HepG2 (cell line): ENCODE results near the gene FUZ. TPM values are rescaled to one million over a fixed set of nuclear protein-coding genes. Genes with fewer than 3 reads are reported as not detected.
A peak's percentile ranks its signal among the peaks of the same experiment; 100 is the strongest.

Experiments used
- KDM2A ChIP-seq: sonication (generic); formaldehyde crosslinking; IDR thresholded peaks from 2 replicates; pipeline ENCODE4 v1.4.0; 2020; ENCODE audit warnings: low read depth, missing genetic modification reagents, borderline replicate concordance
- KDM5A ChIP-seq: fragments of 200-600 bp; sonication (generic); IDR thresholded peaks from 2 replicates; pipeline ENCODE4 v1.7.0; 2018; ENCODE audit warnings: antibody characterized with exemption, mild to moderate bottlenecking, low read length, borderline replicate concordance
- KLF16 ChIP-seq, 2 experiments: sonication (generic) in 1 of 2; formaldehyde crosslinking in 1 of 2; IDR thresholded peaks; 2 replicates each; pipeline versions ENCODE4 v1.6.1 to v1.8.0; 2016 to 2023; ENCODE audit warnings: missing genetic modification reagents in 2 of 2, missing compliant biosample characterization in 1 of 2
- PAWR ChIP-seq: sonication (generic); formaldehyde crosslinking; IDR thresholded peaks from 2 replicates; pipeline ENCODE4 v1.4.0; 2020; ENCODE audit warnings: missing genetic modification reagents, mild to moderate bottlenecking, borderline replicate concordance
- PHF8 ChIP-seq: sonication (generic); formaldehyde crosslinking; IDR thresholded peaks from 2 replicates; pipeline ENCODE4 v1.5.0; 2020; ENCODE audit warnings: missing genetic modification reagents
- ZFP37 ChIP-seq: sonication (generic); formaldehyde crosslinking; IDR thresholded peaks from 2 replicates; pipeline ENCODE4 v1.4.0; 2020; ENCODE audit warnings: missing genetic modification reagents, borderline replicate concordance
- ZFX ChIP-seq: sonication (generic); formaldehyde crosslinking; IDR thresholded peaks from 2 replicates; pipeline ENCODE4 v1.4.0; 2020; ENCODE audit warnings: mild to moderate bottlenecking, low read depth, missing genetic modification reagents, moderate library complexity
- ZNF556 ChIP-seq: sonication (generic); formaldehyde crosslinking; IDR thresholded peaks from 2 replicates; pipeline ENCODE4 v1.4.0; 2020; ENCODE audit warnings: mild to moderate bottlenecking, missing genetic modification reagents, borderline replicate concordance
- ZSCAN9 ChIP-seq: IDR thresholded peaks from 2 replicates; pipeline ENCODE4 v1.6.1; 2016; ENCODE audit warnings: borderline replicate concordance
- polyA plus RNA-seq, 8 experiments: library from polyadenylated mRNA; depleted of rRNA in 3 of 8; stranded (reverse) in 7 of 8; unstranded in 1 of 8; fragments of >200 nt; fragmentation: Illumina TruSeq in 4 of 8; extraction: Trizol in 4 of 8; gene quantifications; 2 replicates each; pipeline versions ENCODE4 v1.2.1 to v1.2.3, GENCODE V29; 2011 to 2016; ENCODE audit warnings: low read depth in 4 of 8, missing spikeins in 1 of 8, mixed read lengths in 1 of 8; ENCODE audit not compliant: insufficient read depth in 1 of 8
- total RNA-seq, 5 experiments: library from RNA; depleted of rRNA; stranded (reverse); fragments of >200 nt; fragmentation: Illumina TruSeq; extraction: Trizol; gene quantifications; 2 replicates each; pipeline ENCODE4 v1.2.3, GENCODE V29; 2016; ENCODE audit warnings: low read depth in 1 of 5
- TF ChIP-seq, protein P1 (sequence below): sonication (generic); formaldehyde crosslinking; IDR thresholded peaks from 2 replicates; pipeline ENCODE4 v1.9.0; 2021; ENCODE audit warnings: mild to moderate bottlenecking, missing genetic modification reagents
- TF ChIP-seq, protein P2 (sequence below): sonication (generic); formaldehyde crosslinking; IDR thresholded peaks from 2 replicates; pipeline ENCODE4 v1.5.1; 2020; ENCODE audit warnings: mild to moderate bottlenecking, missing genetic modification reagents, moderate library complexity
- TF ChIP-seq, protein P3 (sequence below): sonication (generic); formaldehyde crosslinking; IDR thresholded peaks from 2 replicates; pipeline ENCODE4 v1.4.0; 2020; ENCODE audit warnings: missing genetic modification reagents
- TF ChIP-seq, protein P4 (sequence below): sonication (generic); formaldehyde crosslinking; IDR thresholded peaks from 2 replicates; pipeline ENCODE4 v1.4.0; 2020; ENCODE audit warnings: missing genetic modification reagents, low read depth, mild to moderate bottlenecking, borderline replicate concordance
- TF ChIP-seq, protein P5 (sequence below): IDR thresholded peaks from 2 replicates; pipeline ENCODE4 v1.6.1; 2012; ENCODE audit warnings: inconsistent platforms

Gene FUZ
- total and polyA plus RNA-seq, 2 of the 13 experiments (the other 11 are each of a cell fraction or from before 2014, with no cell fraction given) = 0.08 TPM; not detected in 1

DNA sequence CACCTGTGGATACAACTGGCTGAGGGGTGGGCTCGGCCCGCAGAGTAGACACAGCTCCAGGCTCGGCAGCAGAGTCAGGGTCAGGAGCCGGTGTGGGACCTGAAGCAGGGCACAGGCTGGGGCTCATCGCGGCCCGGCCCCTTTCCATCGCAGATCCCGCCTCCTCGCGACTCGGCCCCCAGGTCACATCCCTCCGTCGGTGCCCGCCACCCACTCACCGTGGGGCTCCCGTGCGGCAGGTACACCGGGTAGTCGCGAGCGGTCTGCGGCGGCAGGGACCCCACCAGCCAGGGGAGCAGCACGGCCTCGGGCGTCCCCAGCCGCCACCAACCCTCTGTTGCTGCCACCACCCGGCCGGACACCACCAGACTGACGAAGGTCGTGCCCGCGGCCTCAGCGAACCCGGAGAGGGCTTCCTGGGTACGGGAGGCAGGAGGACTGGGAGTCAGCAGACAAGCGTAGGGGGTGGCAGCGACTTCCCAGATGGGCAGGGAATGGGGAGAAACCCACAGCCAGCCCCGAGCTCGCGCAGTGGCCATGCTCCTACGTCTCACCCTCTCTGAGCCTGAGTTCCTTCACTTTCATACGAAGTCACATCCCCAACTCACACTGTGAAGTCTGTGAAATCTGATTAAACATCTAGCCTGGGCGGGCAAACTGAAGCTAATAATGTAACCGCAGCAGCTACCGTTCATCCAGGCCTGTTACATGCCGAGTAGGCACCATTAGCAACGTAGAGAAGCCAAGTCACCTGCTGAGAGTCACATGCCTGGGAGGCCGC is 3.7 kb downstream of the FUZ start (continued):
- TF ChIP-seq, protein P1, sequence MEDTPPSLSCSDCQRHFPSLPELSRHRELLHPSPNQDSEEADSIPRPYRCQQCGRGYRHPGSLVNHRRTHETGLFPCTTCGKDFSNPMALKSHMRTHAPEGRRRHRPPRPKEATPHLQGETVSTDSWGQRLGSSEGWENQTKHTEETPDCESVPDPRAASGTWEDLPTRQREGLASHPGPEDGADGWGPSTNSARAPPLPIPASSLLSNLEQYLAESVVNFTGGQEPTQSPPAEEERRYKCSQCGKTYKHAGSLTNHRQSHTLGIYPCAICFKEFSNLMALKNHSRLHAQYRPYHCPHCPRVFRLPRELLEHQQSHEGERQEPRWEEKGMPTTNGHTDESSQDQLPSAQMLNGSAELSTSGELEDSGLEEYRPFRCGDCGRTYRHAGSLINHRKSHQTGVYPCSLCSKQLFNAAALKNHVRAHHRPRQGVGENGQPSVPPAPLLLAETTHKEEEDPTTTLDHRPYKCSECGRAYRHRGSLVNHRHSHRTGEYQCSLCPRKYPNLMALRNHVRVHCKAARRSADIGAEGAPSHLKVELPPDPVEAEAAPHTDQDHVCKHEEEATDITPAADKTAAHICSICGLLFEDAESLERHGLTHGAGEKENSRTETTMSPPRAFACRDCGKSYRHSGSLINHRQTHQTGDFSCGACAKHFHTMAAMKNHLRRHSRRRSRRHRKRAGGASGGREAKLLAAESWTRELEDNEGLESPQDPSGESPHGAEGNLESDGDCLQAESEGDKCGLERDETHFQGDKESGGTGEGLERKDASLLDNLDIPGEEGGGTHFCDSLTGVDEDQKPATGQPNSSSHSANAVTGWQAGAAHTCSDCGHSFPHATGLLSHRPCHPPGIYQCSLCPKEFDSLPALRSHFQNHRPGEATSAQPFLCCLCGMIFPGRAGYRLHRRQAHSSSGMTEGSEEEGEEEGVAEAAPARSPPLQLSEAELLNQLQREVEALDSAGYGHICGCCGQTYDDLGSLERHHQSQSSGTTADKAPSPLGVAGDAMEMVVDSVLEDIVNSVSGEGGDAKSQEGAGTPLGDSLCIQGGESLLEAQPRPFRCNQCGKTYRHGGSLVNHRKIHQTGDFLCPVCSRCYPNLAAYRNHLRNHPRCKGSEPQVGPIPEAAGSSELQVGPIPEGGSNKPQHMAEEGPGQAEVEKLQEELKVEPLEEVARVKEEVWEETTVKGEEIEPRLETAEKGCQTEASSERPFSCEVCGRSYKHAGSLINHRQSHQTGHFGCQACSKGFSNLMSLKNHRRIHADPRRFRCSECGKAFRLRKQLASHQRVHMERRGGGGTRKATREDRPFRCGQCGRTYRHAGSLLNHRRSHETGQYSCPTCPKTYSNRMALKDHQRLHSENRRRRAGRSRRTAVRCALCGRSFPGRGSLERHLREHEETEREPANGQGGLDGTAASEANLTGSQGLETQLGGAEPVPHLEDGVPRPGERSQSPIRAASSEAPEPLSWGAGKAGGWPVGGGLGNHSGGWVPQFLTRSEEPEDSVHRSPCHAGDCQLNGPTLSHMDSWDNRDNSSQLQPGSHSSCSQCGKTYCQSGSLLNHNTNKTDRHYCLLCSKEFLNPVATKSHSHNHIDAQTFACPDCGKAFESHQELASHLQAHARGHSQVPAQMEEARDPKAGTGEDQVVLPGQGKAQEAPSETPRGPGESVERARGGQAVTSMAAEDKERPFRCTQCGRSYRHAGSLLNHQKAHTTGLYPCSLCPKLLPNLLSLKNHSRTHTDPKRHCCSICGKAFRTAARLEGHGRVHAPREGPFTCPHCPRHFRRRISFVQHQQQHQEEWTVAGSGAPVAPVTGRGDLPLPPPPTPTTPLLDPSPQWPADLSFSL = no peak
- peak; percentile 56 for TF ChIP-seq PHF8 (CRISPR knock-in tag)
- no peak for TF ChIP-seq KDM5A
- TF ChIP-seq KDM2A (CRISPR knock-in tag) = peak; percentile 81; the same call in 1 of the 2 replicates
- TF ChIP-seq, protein P2, sequence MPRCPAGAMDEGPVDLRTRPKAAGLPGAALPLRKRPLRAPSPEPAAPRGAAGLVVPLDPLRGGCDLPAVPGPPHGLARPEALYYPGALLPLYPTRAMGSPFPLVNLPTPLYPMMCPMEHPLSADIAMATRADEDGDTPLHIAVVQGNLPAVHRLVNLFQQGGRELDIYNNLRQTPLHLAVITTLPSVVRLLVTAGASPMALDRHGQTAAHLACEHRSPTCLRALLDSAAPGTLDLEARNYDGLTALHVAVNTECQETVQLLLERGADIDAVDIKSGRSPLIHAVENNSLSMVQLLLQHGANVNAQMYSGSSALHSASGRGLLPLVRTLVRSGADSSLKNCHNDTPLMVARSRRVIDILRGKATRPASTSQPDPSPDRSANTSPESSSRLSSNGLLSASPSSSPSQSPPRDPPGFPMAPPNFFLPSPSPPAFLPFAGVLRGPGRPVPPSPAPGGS (CRISPR knock-in tag) = peak; percentile 61; the same call in 1 of the 2 replicates
- TF ChIP-seq, protein P3, sequence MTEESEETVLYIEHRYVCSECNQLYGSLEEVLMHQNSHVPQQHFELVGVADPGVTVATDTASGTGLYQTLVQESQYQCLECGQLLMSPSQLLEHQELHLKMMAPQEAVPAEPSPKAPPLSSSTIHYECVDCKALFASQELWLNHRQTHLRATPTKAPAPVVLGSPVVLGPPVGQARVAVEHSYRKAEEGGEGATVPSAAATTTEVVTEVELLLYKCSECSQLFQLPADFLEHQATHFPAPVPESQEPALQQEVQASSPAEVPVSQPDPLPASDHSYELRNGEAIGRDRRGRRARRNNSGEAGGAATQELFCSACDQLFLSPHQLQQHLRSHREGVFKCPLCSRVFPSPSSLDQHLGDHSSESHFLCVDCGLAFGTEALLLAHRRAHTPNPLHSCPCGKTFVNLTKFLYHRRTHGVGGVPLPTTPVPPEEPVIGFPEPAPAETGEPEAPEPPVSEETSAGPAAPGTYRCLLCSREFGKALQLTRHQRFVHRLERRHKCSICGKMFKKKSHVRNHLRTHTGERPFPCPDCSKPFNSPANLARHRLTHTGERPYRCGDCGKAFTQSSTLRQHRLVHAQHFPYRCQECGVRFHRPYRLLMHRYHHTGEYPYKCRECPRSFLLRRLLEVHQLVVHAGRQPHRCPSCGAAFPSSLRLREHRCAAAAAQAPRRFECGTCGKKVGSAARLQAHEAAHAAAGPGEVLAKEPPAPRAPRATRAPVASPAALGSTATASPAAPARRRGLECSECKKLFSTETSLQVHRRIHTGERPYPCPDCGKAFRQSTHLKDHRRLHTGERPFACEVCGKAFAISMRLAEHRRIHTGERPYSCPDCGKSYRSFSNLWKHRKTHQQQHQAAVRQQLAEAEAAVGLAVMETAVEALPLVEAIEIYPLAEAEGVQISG = peak; percentile 16; the same call in 1 of the 2 replicates
- 0 out of 2 replicates have a peak, but pooled peaks have one; percentile 13 for TF ChIP-seq ZFP37 (CRISPR knock-in tag)
- TF ChIP-seq, protein P4, sequence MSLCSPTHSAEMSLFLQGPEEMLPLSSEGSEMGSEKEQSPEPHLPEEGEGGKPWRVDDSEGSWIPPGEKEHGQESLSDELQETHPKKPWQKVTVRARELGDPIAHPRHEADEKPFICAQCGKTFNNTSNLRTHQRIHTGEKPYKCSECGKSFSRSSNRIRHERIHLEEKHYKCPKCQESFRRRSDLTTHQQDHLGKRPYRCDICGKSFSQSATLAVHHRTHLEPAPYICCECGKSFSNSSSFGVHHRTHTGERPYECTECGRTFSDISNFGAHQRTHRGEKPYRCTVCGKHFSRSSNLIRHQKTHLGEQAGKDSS (CRISPR knock-in tag) = peak; percentile 50; the same call in 1 of the 2 replicates
- TF ChIP-seq PAWR = no peak
- no peak for TF ChIP-seq ZSCAN9
- TF ChIP-seq ZFX (CRISPR knock-in tag) = peak; percentile 76
- TF ChIP-seq, protein P5, sequence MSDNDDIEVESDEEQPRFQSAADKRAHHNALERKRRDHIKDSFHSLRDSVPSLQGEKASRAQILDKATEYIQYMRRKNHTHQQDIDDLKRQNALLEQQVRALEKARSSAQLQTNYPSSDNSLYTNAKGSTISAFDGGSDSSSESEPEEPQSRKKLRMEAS = peak; percentile 64; the same call in 1 of the 2 replicates
- peak in 1 of 2 experiments; percentile 35; a peak in 1 of 4 replicates for TF ChIP-seq KLF16 (CRISPR knock-in tag; IDR thresholded peaks at IDR 0.05)
- no peak for TF ChIP-seq ZNF556
